HepG2 (cell line): ENCODE data around the gene TOMM6. TPM values are rescaled to one million over a fixed set of nuclear protein-coding genes. Genes with fewer than 3 reads are reported as not detected.

Source experiments
- ATAC-seq: fragments of 200-7000 bp; cut with Tn5 transposase; 3 replicates; pipeline ENCODE4 v1.9.1; 2020; ENCODE audit warnings: mild to moderate bottlenecking, moderate library complexity
- BruUV-seq: library from RNA; stranded (reverse); fragments of 400-500 nt; replicated peaks from 2 replicates; lab custom pipeline; 2021; lab: Mats Ljungman, UMichigan
- CTCF ChIA-PET: fragments of 300-600 bp; formaldehyde crosslinking; extraction: SDS; loops from one replicate; lab custom pipeline; 2021; ENCODE audit warnings: low total read pairs, inconsistent platforms, low intra/inter-chr PET ratio; lab: Yijun Ruan, JAX
- POLR2A ChIA-PET: fragments of 350-600 bp; sonication (Branson Sonifier 250); formaldehyde crosslinking; loops from one replicate; lab custom pipeline; 2020; ENCODE audit warnings: antibody characterized with exemption, inconsistent platforms; lab: Yijun Ruan, JAX
- DNase-seq: peaks from one replicate; pipeline ENCODE4 v3.0.0-alpha.2; 2015; ENCODE audit warnings: low spot score
- FAIRE-seq: peaks from 3 replicates; lab custom pipeline; 2011; peaks lifted over from hg19 to GRCh38; lab: Jason Lieb, UNC
- H2AFZ ChIP-seq: one replicate; pipeline ENCODE4 v1.6.1; 2011; ENCODE audit warnings: low read length, inconsistent platforms
- H3K27ac ChIP-seq: fragments of 300-600 bp; 3 replicates; pipeline ENCODE4 v1.8.0; 2011; ENCODE audit warnings: mixed run types, mild to moderate bottlenecking, mixed read lengths, low read length, inconsistent platforms; ENCODE audit not compliant: insufficient read depth; ENCODE audit errors: extremely low read length
- H3K27me3 ChIP-seq, 2 experiments: fragments of 200-600 bp in 1 of 2; 2 replicates in 1 of 2; 3 replicates in 1 of 2; pipeline versions ENCODE4 v1.6.0 to v1.8.0; 2011; ENCODE audit warnings: low read length in 2 of 2, mild to moderate bottlenecking in 2 of 2, moderate library complexity in 2 of 2, inconsistent platforms in 1 of 2; ENCODE audit not compliant: insufficient read depth in 2 of 2, control insufficient read depth in 1 of 2
- H3K36me3 ChIP-seq, 2 experiments: fragments of 200-600 bp in 1 of 2; replicated peaks in 1 of 2; 2 replicates in 1 of 2; 3 replicates in 1 of 2; pipeline versions ENCODE4 v1.5.1 to v1.8.0; 2011; ENCODE audit warnings: low read length in 2 of 2, inconsistent platforms in 1 of 2; ENCODE audit not compliant: insufficient read depth in 2 of 2, control insufficient read depth in 1 of 2
- H3K4me1 ChIP-seq: 2 replicates; pipeline ENCODE4 v1.5.1; 2012; ENCODE audit warnings: low read length, inconsistent platforms; ENCODE audit not compliant: insufficient read depth
- H3K4me2 ChIP-seq: 2 replicates; pipeline ENCODE4 v1.6.0; 2011; ENCODE audit warnings: low read depth, low read length, inconsistent platforms
- H3K4me3 ChIP-seq, 3 experiments: fragments of 200-600 bp in 1 of 3; sonication (generic), shearing (Covaris generic) in 1 of 3; replicated peaks in 1 of 3; 2 replicates each; pipeline ENCODE4 v1.5.1; 2011 to 2016; ENCODE audit warnings: low read length in 3 of 3, inconsistent platforms in 2 of 3, low read depth in 2 of 3, mild to moderate bottlenecking in 2 of 3, control low read depth in 1 of 3, mixed read lengths in 1 of 3; ENCODE audit not compliant: insufficient read depth in 1 of 3
- H3K79me2 ChIP-seq: one replicate; pipeline ENCODE4 v1.6.1; 2011; ENCODE audit warnings: low read length, inconsistent platforms; ENCODE audit not compliant: insufficient read depth
- H3K9ac ChIP-seq: 2 replicates; pipeline ENCODE4 v1.6.0; 2011; ENCODE audit warnings: mild to moderate bottlenecking, low read depth, low read length, inconsistent platforms; ENCODE audit not compliant: insufficient read depth
- H3K9me3 ChIP-seq: 2 replicates; pipeline ENCODE4 v1.5.1; 2012; ENCODE audit warnings: mild to moderate bottlenecking, low read length
- H4K20me1 ChIP-seq: 2 replicates; pipeline ENCODE4 v1.6.0; 2011; ENCODE audit warnings: inconsistent platforms, mild to moderate bottlenecking, low read length, moderate library complexity; ENCODE audit not compliant: insufficient read depth
- CCAR2 ChIP-seq: fragments of 200-400 bp; formaldehyde crosslinking; optimal IDR thresholded peaks from 2 replicates; pipeline ENCODE3; 2018; ENCODE audit warnings: low read depth, mild to moderate bottlenecking, low read length, moderate library complexity
- CHCHD3 ChIP-seq: sonication (generic); formaldehyde crosslinking; IDR thresholded peaks from 2 replicates; pipeline ENCODE4 v1.8.0; 2022; ENCODE audit warnings: mild to moderate bottlenecking, missing genetic modification reagents, moderate library complexity
- FOSL2 ChIP-seq: sonication (generic); formaldehyde crosslinking; IDR thresholded peaks from 2 replicates; pipeline ENCODE4 v1.4.0; 2020; ENCODE audit warnings: missing genetic modification reagents
- IKZF4 ChIP-seq: sonication (generic); formaldehyde crosslinking; IDR thresholded peaks from 2 replicates; pipeline ENCODE4 v1.5.1; 2020; ENCODE audit warnings: borderline replicate concordance, mild to moderate bottlenecking, low read depth, missing genetic modification reagents; ENCODE audit errors: not compliant biosample characterization
- ISL2 ChIP-seq: sonication (generic); formaldehyde crosslinking; IDR thresholded peaks from 2 replicates; pipeline ENCODE4 v1.5.0; 2020; ENCODE audit warnings: missing genetic modification reagents
- NR2F1 ChIP-seq, 2 experiments: fragments of 450-650 bp in 1 of 2; formaldehyde crosslinking in 1 of 2; IDR thresholded peaks; 2 replicates each; pipeline versions ENCODE4 v1.5.0 to v1.6.1; 2016 to 2020; ENCODE audit warnings: mild to moderate bottlenecking in 1 of 2, missing compliant biosample characterization in 1 of 2, missing genetic modification reagents in 1 of 2, moderate library complexity in 1 of 2
- PAXIP1 ChIP-seq: sonication (generic); formaldehyde crosslinking; conservative IDR thresholded peaks from 2 replicates; pipeline ENCODE4 v1.4.0; 2020; ENCODE audit warnings: mild to moderate bottlenecking, missing genetic modification reagents, moderate library complexity
- POLR2AphosphoS2 ChIP-seq: IDR thresholded peaks from 2 replicates; pipeline ENCODE4 v1.6.1; 2011; ENCODE audit warnings: low read depth, low read length, improper control_type of control experiment
- RORA ChIP-seq: sonication (generic); formaldehyde crosslinking; IDR thresholded peaks from 2 replicates; pipeline ENCODE4 v1.5.0; 2020; ENCODE audit warnings: mild to moderate bottlenecking, missing genetic modification reagents, moderate library complexity
- SIX4 ChIP-seq: sonication (generic); formaldehyde crosslinking; IDR thresholded peaks from 2 replicates; pipeline ENCODE4 v1.4.0; 2020; ENCODE audit warnings: missing genetic modification reagents
- TGIF2 ChIP-seq: IDR thresholded peaks from 2 replicates; pipeline ENCODE4 v1.6.1; 2016; ENCODE audit warnings: control low read depth, missing compliant biosample characterization
- ZNF224 ChIP-seq: sonication (generic); formaldehyde crosslinking; IDR thresholded peaks from 2 replicates; pipeline ENCODE4 v1.5.0; 2020; ENCODE audit warnings: mild to moderate bottlenecking, missing genetic modification reagents
- ZNF530 ChIP-seq: sonication (generic); formaldehyde crosslinking; IDR thresholded peaks from 2 replicates; pipeline ENCODE4 v1.5.0; 2020; ENCODE audit warnings: low read depth, mild to moderate bottlenecking, missing genetic modification reagents
- WGBS: methylation state at CpG from one replicate; pipeline ENCODE4 v1.1.6; 2017; ENCODE audit warnings: low lambda C conversion rate; 5-methylcytosine and 5-hydroxymethylcytosine counted together
- in situ Hi-C: cut with HindIII; loops from 2 replicates; pipeline ENCODE4 v1.10.0; 2017; ENCODE audit warnings: low pct_unique_long_range_greater_than_20kb; ENCODE audit not compliant: extremely low pct_ligation_motif_present
- intact Hi-C: fragments of 100-400 bp; cut with micrococcal nuclease; formaldehyde crosslinking; loops from one replicate; pipeline ENCODE4 v1.10.0; 2022; ENCODE audit not compliant: unreplicated experiment
- polyA plus RNA-seq, 8 experiments: library from polyadenylated mRNA; depleted of rRNA in 3 of 8; stranded (reverse) in 7 of 8; unstranded in 1 of 8; fragments of >200 nt; fragmentation: Illumina TruSeq in 4 of 8; extraction: Trizol in 4 of 8; gene quantifications; 2 replicates each; pipeline versions ENCODE4 v1.2.1 to v1.2.3, GENCODE V29; 2011 to 2016; ENCODE audit warnings: low read depth in 4 of 8, missing spikeins in 1 of 8, mixed read lengths in 1 of 8; ENCODE audit not compliant: insufficient read depth in 1 of 8
- total RNA-seq, 5 experiments: library from RNA; depleted of rRNA; stranded (reverse); fragments of >200 nt; fragmentation: Illumina TruSeq; extraction: Trizol; gene quantifications; 2 replicates each; pipeline ENCODE4 v1.2.3, GENCODE V29; 2016; ENCODE audit warnings: low read depth in 1 of 5
- TF ChIP-seq, protein P1 (sequence below): sonication (generic); formaldehyde crosslinking; IDR thresholded peaks from one replicate; pipeline ENCODE4 v1.5.1; 2020; ENCODE audit warnings: mild to moderate bottlenecking, missing genetic modification reagents; ENCODE audit errors: not compliant biosample characterization

TOMM6 gene
- total and polyA plus RNA-seq, 2 of the 13 experiments (the other 11 are each of a cell fraction or from before 2014, with no cell fraction given), result 320 to 321 TPM

DNA sequence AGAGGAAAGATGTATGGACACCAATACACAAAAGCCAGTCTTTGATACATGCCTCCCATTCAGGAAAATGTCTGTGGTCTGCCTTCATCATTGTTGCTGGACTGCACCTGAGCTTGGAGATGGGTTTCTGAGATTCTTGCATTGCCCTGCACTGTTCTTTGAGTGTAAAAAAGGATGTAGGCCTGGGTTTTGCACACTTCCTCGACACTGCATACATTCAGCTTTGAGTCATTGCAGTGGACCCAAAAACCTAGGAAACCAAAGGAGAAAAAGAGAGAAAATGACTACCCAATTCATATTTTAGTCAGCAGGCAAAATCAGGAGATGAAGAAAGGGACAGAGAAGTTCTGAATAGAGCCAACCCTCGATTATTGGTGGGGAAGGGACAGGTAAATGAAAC, 9.0 kb downstream of the TOMM6 start:
- Histone ChIP-seq H3K9me3 (no peaks in the 10 kb centered on the region), H3K79me2 (no peaks in the 10 kb centered on the region), H3K27ac (no peak overlapping the region), H3K4me1 (no peaks in the 10 kb centered on the region), H3K4me2 (no peak overlapping the region), H2AFZ (no peak overlapping the region), H3K27me3 (no peaks in the 10 kb centered on the region), H3K9ac (no peak overlapping the region), H4K20me1 (no peaks in the 10 kb centered on the region), H3K4me3 (no peak overlapping the region), H3K36me3 (peaks cover 13 to 27% of the 10 kb centered on the region in 2 experiments)
- WGBS, result 69% methylated on average over 2 of the region's 2 CpGs
- CTCF ChIA-PET, result no interaction called here
- intact Hi-C loops (no loop called here), in situ Hi-C loops (loop anchor here (25.0 kb wide), 1 partner anchor 416 kb away; the partner anchor contains the start of gene MRPS10)
- POLR2A ChIA-PET, result no interaction called here
- no peak for FAIRE-seq
- DNase-seq, result no peak
- ATAC-seq, result no peak
- no TSS peak for BruUV-seq
- TF ChIP-seq ZNF224 (CRISPR knock-in tag), result no peak
- no peak for TF ChIP-seq ISL2
- TF ChIP-seq PAXIP1 (CRISPR knock-in tag), result no peak
- TF ChIP-seq POLR2AphosphoS2, result no peak
- no peak for TF ChIP-seq CHCHD3
- TF ChIP-seq, protein P1, sequence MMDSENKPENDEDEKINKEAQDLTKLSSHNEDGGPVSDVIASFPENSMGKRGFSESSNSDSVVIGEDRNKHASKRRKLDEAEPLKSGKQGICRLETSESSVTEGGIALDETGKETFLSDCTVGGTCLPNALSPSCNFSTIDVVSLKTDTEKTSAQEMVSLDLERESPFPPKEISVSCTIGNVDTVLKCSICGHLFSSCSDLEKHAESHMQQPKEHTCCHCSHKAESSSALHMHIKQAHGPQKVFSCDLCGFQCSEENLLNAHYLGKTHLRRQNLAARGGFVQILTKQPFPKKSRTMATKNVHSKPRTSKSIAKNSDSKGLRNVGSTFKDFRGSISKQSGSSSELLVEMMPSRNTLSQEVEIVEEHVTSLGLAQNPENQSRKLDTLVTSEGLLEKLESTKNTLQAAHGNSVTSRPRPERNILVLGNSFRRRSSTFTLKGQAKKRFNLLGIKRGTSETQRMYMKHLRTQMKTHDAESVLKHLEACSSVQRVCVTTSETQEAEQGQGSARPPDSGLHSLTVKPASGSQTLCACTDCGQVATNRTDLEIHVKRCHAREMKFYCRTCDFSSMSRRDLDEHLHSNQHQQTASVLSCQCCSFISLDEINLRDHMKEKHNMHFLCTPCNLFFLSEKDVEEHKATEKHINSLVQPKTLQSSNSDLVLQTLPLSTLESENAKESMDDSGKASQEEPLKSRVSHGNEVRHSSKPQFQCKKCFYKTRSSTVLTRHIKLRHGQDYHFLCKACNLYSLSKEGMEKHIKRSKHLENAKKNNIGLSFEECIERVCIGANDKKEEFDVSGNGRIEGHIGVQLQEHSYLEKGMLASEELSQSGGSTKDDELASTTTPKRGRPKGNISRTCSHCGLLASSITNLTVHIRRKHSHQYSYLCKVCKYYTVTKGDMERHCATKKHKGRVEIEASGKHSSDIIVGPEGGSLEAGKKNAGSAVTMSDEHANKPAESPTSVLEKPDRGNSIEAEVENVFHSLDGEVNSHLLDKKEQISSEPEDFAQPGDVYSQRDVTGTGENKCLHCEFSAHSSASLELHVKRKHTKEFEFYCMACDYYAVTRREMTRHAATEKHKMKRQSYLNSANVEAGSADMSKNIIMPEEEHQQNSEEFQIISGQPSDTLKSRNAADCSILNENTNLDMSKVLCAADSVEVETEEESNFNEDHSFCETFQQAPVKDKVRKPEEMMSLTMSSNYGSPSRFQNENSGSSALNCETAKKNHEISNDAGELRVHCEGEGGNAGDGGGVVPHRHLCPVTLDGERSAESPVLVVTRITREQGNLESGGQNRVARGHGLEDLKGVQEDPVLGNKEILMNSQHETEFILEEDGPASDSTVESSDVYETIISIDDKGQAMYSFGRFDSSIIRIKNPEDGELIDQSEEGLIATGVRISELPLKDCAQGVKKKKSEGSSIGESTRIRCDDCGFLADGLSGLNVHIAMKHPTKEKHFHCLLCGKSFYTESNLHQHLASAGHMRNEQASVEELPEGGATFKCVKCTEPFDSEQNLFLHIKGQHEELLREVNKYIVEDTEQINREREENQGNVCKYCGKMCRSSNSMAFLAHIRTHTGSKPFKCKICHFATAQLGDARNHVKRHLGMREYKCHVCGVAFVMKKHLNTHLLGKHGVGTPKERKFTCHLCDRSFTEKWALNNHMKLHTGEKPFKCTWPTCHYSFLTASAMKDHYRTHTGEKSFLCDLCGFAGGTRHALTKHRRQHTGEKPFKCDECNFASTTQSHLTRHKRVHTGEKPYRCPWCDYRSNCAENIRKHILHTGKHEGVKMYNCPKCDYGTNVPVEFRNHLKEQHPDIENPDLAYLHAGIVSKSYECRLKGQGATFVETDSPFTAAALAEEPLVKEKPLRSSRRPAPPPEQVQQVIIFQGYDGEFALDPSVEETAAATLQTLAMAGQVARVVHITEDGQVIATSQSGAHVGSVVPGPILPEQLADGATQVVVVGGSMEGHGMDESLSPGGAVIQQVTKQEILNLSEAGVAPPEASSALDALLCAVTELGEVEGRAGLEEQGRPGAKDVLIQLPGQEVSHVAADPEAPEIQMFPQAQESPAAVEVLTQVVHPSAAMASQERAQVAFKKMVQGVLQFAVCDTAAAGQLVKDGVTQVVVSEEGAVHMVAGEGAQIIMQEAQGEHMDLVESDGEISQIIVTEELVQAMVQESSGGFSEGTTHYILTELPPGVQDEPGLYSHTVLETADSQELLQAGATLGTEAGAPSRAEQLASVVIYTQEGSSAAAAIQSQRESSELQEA (CRISPR knock-in tag), result no peak
- no peak for TF ChIP-seq CCAR2
- TF ChIP-seq IKZF4 (CRISPR knock-in tag), result no peak
- TF ChIP-seq SIX4 (CRISPR knock-in tag), result no peak
- TF ChIP-seq NR2F1 (CRISPR knock-in tag; IDR thresholded peaks at IDR 0.05), result no peak
- TF ChIP-seq ZNF530 (CRISPR knock-in tag), result no peak
- TF ChIP-seq TGIF2 (CRISPR knock-in tag), result no peak
- TF ChIP-seq RORA (CRISPR knock-in tag), result no peak
- no peak for TF ChIP-seq FOSL2 (CRISPR knock-in tag)
